Peyer's patch (tissue), 4 donors: Measurements from ENCODE around the gene KRTAP19-5. TPM values are rescaled to one million over a fixed set of nuclear protein-coding genes. Genes with fewer than 3 reads are reported as not detected.
A peak's percentile ranks its signal among the peaks of the same experiment; 100 is the strongest.

ENCODE experiments used
- DNase-seq, 3 donors: peaks; one replicate each; pipeline ENCODE4 v3.0.0-alpha.2; 2017 to 2019
- H3K27ac ChIP-seq, 4 donors: fragments of 200-600 bp; sonication (generic); one replicate each; pipeline ENCODE4 v1.5.1; 2016 to 2019
- H3K27me3 ChIP-seq, 2 donors: fragments of 200-600 bp; sonication (generic); one replicate each; pipeline ENCODE4 v1.5.1; 2019
- H3K36me3 ChIP-seq, 3 donors: fragments of 200-600 bp; sonication (generic); one replicate each; pipeline ENCODE4 v1.5.1; 2016 to 2019
- H3K4me1 ChIP-seq, 4 donors: fragments of 200-600 bp; sonication (generic); one replicate each; pipeline ENCODE4 v1.5.1; 2016 to 2019
- H3K4me3 ChIP-seq, 4 donors: fragments of 200-600 bp; sonication (generic); 1 replicate in 3 of 4; 2 replicates in 1 of 4; pipeline ENCODE4 v1.5.1; 2016 to 2019; ENCODE audit warnings: mild to moderate bottlenecking in 1 of 4
- H3K9me3 ChIP-seq, 4 donors: fragments of 200-600 bp; sonication (generic); one replicate each; pipeline ENCODE4 v1.5.1; 2016 to 2019; ENCODE audit warnings: mild to moderate bottlenecking in 1 of 4
- CTCF ChIP-seq, 6 experiments: fragments of 450-650 bp in 4 of 6; fragments of 200-600 bp in 2 of 6; sonication (generic) in 1 of 6; IDR thresholded peaks; one replicate each; pipeline ENCODE4 v1.5.1; 2017 to 2019; ENCODE audit warnings: antibody characterized with exemption in 6 of 6, mild to moderate bottlenecking in 3 of 6, moderate library complexity in 1 of 6
- POLR2A ChIP-seq, 2 donors: fragments of 450-650 bp; IDR thresholded peaks; one replicate each; pipeline ENCODE4 v1.5.1; 2017; ENCODE audit warnings: antibody characterized with exemption in 2 of 2, mild to moderate bottlenecking in 2 of 2, moderate library complexity in 2 of 2
- small RNA-seq, 2 donors: library from RNA; depleted of rRNA; stranded (forward); fragments of <200 nt; gene quantifications; one replicate each; pipeline ENCODE3, GENCODE V24; 2016
- total RNA-seq, 4 donors: library from RNA; depleted of rRNA; stranded (reverse); fragments of >200 nt; gene quantifications; one replicate each; pipeline ENCODE4 v1.1.0, GENCODE V29; 2016

The KRTAP19-5 gene
- total RNA-seq, 4 donors from 2014 or later = not detected

GRCh38 chr21:30479259-30479658 is 22.7 kb downstream of the KRTAP19-5 start:
- Histone ChIP-seq H3K4me1 (no peaks in the 10 kb centered on the region), H3K27me3 (no peaks in the 10 kb centered on the region), H3K9me3 (no peaks in the 10 kb centered on the region), H3K36me3 (no peaks in the 10 kb centered on the region), H3K27ac (no peak overlapping the region), H3K4me3 (no peak overlapping the region)
- no peak for DNase-seq
- no peak for TF ChIP-seq POLR2A (IDR thresholded peaks at IDR 0.05)
- no peak for TF ChIP-seq CTCF (IDR thresholded peaks at IDR 0.05)

- DNase-seq = no peak
- TF ChIP-seq CTCF (IDR thresholded peaks at IDR 0.05) (no peak), POLR2A (IDR thresholded peaks at IDR 0.05) (no peak)
- Histone ChIP-seq H3K27ac (no peak overlapping the region), H3K27me3 (no peaks in the 10 kb centered on the region), H3K4me3 (no peak overlapping the region), H3K9me3 (no peaks in the 10 kb centered on the region), H3K4me1 (no peaks in the 10 kb centered on the region), H3K36me3 (no peaks in the 10 kb centered on the region)
These were observed 23.9 kb downstream of the KRTAP19-5 start for GRCh38 chr21:30478004-30478403.

GRCh38 chr21:30468900-30469714 is 32.8 kb downstream of the KRTAP19-5 start:
- Histone ChIP-seq H3K4me3 (no peak overlapping the region), H3K9me3 (no peaks in the 10 kb centered on the region), H3K36me3 (no peaks in the 10 kb centered on the region), H3K4me1 (no peaks in the 10 kb centered on the region), H3K27ac (no peak overlapping the region), H3K27me3 (no peaks in the 10 kb centered on the region)
- DNase-seq = no peak
- no peak for TF ChIP-seq CTCF (IDR thresholded peaks at IDR 0.05)
- no peak for TF ChIP-seq POLR2A (IDR thresholded peaks at IDR 0.05)

- TF ChIP-seq POLR2A (IDR thresholded peaks at IDR 0.05) (no peak), CTCF (IDR thresholded peaks at IDR 0.05) (peak in 1 of 6 experiments; percentile 5)
- Histone ChIP-seq H3K4me3 (no peak overlapping the region), H3K4me1 (no peaks in the 10 kb centered on the region), H3K9me3 (peaks cover 0 to 5% (median 0%) of the 10 kb centered on the region in 4 donors), H3K27me3 (no peaks in the 10 kb centered on the region), H3K27ac (no peak overlapping the region), H3K36me3 (no peaks in the 10 kb centered on the region)
- no peak for DNase-seq
These were observed 38.2 kb downstream of the KRTAP19-5 start for GRCh38 chr21:30463713-30464112.

Small RNAs within 50 kb of the gene (small RNA-seq; reads per million reads assigned to genes)
- gene AP000567.1 (0 reads per million in 2 donors), gene KRTAP19-10P (0 reads per million in 2 donors), gene KRTAP19-11P (0 reads per million in 2 donors), gene KRTAP19-9P (0 reads per million in 2 donors)

Other genes with a start within 250 kb of the KRTAP19-5 start
- not detected for gene KRTAP24-1, start 219.2 kb downstream of the KRTAP19-5 start, total RNA-seq
- not detected for gene KRTAP25-1, start 212.6 kb downstream of the KRTAP19-5 start, total RNA-seq
- gene KRTAP26-1, start 181.8 kb downstream of the KRTAP19-5 start, total RNA-seq = not detected
- not detected for gene KRTAP27-1, start 164.4 kb downstream of the KRTAP19-5 start, total RNA-seq
- gene KRTAP23-1, start 153.5 kb downstream of the KRTAP19-5 start, total RNA-seq = not detected
- gene KRTAP13-2, start 129.9 kb downstream of the KRTAP19-5 start, total RNA-seq = not detected
- not detected for gene KRTAP13-1, start 106.1 kb downstream of the KRTAP19-5 start, total RNA-seq
- gene KRTAP13-3, start 76.2 kb downstream of the KRTAP19-5 start, total RNA-seq = not detected
- not detected for gene KRTAP13-4, start 71.9 kb downstream of the KRTAP19-5 start, total RNA-seq
- gene KRTAP15-1, start 61.9 kb downstream of the KRTAP19-5 start, total RNA-seq = not detected
- not detected for gene KRTAP19-1, start 21.8 kb downstream of the KRTAP19-5 start, total RNA-seq
- not detected for gene KRTAP19-2, start 14.7 kb downstream of the KRTAP19-5 start, total RNA-seq
- not detected for gene KRTAP19-3, start 10.1 kb downstream of the KRTAP19-5 start, total RNA-seq
- not detected for gene KRTAP19-4, start 5.0 kb downstream of the KRTAP19-5 start, total RNA-seq
- gene KRTAP19-6, start 39.7 kb upstream of the KRTAP19-5 start, total RNA-seq = not detected
- gene KRTAP19-7, start 59.2 kb upstream of the KRTAP19-5 start, total RNA-seq = not detected
- not detected for gene KRTAP22-2, start 88.3 kb upstream of the KRTAP19-5 start, total RNA-seq
- gene KRTAP6-3, start 90.3 kb upstream of the KRTAP19-5 start, total RNA-seq = not detected
- gene KRTAP6-2, start 96.8 kb upstream of the KRTAP19-5 start, total RNA-seq = not detected
- not detected for gene KRTAP22-1, start 98.9 kb upstream of the KRTAP19-5 start, total RNA-seq
- gene KRTAP6-1, start 111.8 kb upstream of the KRTAP19-5 start, total RNA-seq = not detected
- not detected for gene KRTAP20-1, start 114.3 kb upstream of the KRTAP19-5 start, total RNA-seq
- gene KRTAP20-4, start 118.5 kb upstream of the KRTAP19-5 start, total RNA-seq = not detected
- not detected for gene KRTAP20-2, start 133.1 kb upstream of the KRTAP19-5 start, total RNA-seq
- gene KRTAP20-3, start 140.7 kb upstream of the KRTAP19-5 start, total RNA-seq = not detected
- gene KRTAP21-3, start 216.6 kb upstream of the KRTAP19-5 start, total RNA-seq = not detected
- gene KRTAP21-2, start 245.1 kb upstream of the KRTAP19-5 start, total RNA-seq = not detected